Measurements from ENCODE around the gene IKBKG. TPM values are rescaled to one million over a fixed set of nuclear protein-coding genes. Genes with fewer than 3 reads are reported as not detected.
A peak's percentile ranks its signal among the peaks of the same experiment; 100 is the strongest.

Gene IKBKG
- total RNA-seq, 1 donor from 2014 or later, result 14.8 TPM

GRCh38 chrX:154517101-154517781 is 30.2 kb upstream of the IKBKG start:
- intact Hi-C loops (cut with micrococcal nuclease), result no loop called here
- no peak for DNase-seq
- Histone ChIP-seq H3K36me3 (no peaks in the 10 kb centered on the region), H3K27ac (replicated peaks) (peak overlapping the region; percentile 94), H3K27me3 (ENCODE audit: low read depth) (no peaks in the 10 kb centered on the region), H3K4me3 (peak overlapping the region; percentile 78), H3K9me3 (replicated peaks) (no peaks in the 10 kb centered on the region), H3K4me1 (peaks cover 22% of the 10 kb centered on the region)
- no peak for TF ChIP-seq CTCF (IDR thresholded peaks at IDR 0.05; ENCODE audit: borderline replicate concordance)

GRCh38 chrX:154519389-154519788 is 28.0 kb upstream of the IKBKG start:
- Histone ChIP-seq H3K9me3 (replicated peaks) (no peaks in the 10 kb centered on the region), H3K27me3 (ENCODE audit: low read depth) (no peaks in the 10 kb centered on the region), H3K27ac (replicated peaks) (no peak overlapping the region), H3K36me3 (no peaks in the 10 kb centered on the region), H3K4me3 (no peak overlapping the region), H3K4me1 (peaks cover 22% of the 10 kb centered on the region)
- intact Hi-C loops (cut with micrococcal nuclease), result no loop called here
- DNase-seq, result no peak
- TF ChIP-seq CTCF (IDR thresholded peaks at IDR 0.05; ENCODE audit: borderline replicate concordance), result no peak

GRCh38 chrX:154525606-154526490 is 21.6 kb upstream of the IKBKG start:
- intact Hi-C loops (cut with micrococcal nuclease), result no loop called here

GRCh38 chrX:154526901-154527675 is 20.3 kb upstream of the IKBKG start:
- intact Hi-C loops (cut with micrococcal nuclease), result no loop called here
- Histone ChIP-seq H3K4me3 (peak overlapping the region; percentile 57), H3K27me3 (ENCODE audit: low read depth) (no peaks in the 10 kb centered on the region), H3K9me3 (replicated peaks) (no peaks in the 10 kb centered on the region), H3K27ac (replicated peaks) (peak overlapping the region; percentile 87), H3K4me1 (peaks cover 5% of the 10 kb centered on the region), H3K36me3 (no peaks in the 10 kb centered on the region)
- DNase-seq, result peak; percentile 78
- peak; percentile 67 for TF ChIP-seq CTCF (IDR thresholded peaks at IDR 0.05; ENCODE audit: borderline replicate concordance)

More at GRCh38 chrX:154525606-154526490, 21.6 kb upstream of the IKBKG start:
- H3K27me3 ChIP-seq (ENCODE audit: low read depth), result no peaks in the 10 kb centered on the region
- H3K27ac ChIP-seq (replicated peaks), result no peak overlapping the region
- no peak for TF ChIP-seq CTCF (IDR thresholded peaks at IDR 0.05; ENCODE audit: borderline replicate concordance)
- peaks cover 5% of the 10 kb centered on the region for H3K4me1 ChIP-seq
- DNase-seq, result no peak
- H3K4me3 ChIP-seq, result no peak overlapping the region
- no peaks in the 10 kb centered on the region for H3K36me3 ChIP-seq
- H3K9me3 ChIP-seq (replicated peaks), result no peaks in the 10 kb centered on the region

- no peak overlapping the region for H3K27ac ChIP-seq (replicated peaks)
- no peak overlapping the region for H3K4me3 ChIP-seq
- intact Hi-C loops (cut with micrococcal nuclease), result no loop called here
- peaks cover 5% of the 10 kb centered on the region for H3K36me3 ChIP-seq
- TF ChIP-seq CTCF (IDR thresholded peaks at IDR 0.05; ENCODE audit: borderline replicate concordance), result no peak
- no peaks in the 10 kb centered on the region for H3K9me3 ChIP-seq (replicated peaks)
- H3K4me1 ChIP-seq, result peaks cover 6% of the 10 kb centered on the region
- H3K27me3 ChIP-seq (ENCODE audit: low read depth), result no peaks in the 10 kb centered on the region
- no peak for DNase-seq
Measured at GRCh38 chrX:154529206-154529612, 18.2 kb upstream of the IKBKG start.

Data from left ventricle myocardium inferior (tissue), 1 donor.